Measurements from ENCODE around the gene ANKHD1. TPM values are rescaled to one million over a fixed set of nuclear protein-coding genes. Genes with fewer than 3 reads are reported as not detected.

The ANKHD1 gene
- total and polyA plus RNA-seq, 12 donors = 58.2 to 141 (median 99.2) TPM

DNA sequence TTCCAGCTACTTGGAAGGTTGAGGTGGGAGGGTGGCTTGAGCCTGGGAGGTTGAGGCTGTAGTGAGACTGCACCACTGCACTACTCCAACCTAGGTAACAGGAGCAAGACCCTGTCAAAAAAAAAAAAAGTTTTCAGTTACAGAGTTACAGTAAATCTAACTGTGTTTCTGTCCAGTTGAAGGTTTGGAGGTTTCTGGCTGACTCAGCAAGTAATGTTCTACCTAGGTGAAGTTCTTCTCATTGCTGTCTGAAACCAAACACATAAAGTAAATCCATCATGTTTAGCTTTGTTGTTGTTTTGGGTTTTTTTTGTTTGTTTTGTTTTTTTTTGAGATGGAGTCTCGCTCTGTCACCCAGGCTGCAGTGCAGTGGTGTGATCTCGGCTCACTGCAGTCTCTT is 7.9 kb upstream of the ANKHD1 start:
- no peak for DNase-seq
- intact Hi-C loops (cut with DNase I) = loop anchor here in 1 of 2 donors (10.0 kb wide), 1 partner anchor 141 kb away; no protein-coding TSS in a partner anchor
- no peaks in the 10 kb centered on the region for H3K27me3 ChIP-seq
- no peak overlapping the region for H3K27ac ChIP-seq
- no peak overlapping the region for H3K4me3 ChIP-seq
- H3K4me1 ChIP-seq (replicated peaks in 1 of 2) = no peaks in the 10 kb centered on the region
- no peaks in the 10 kb centered on the region for H3K36me3 ChIP-seq (replicated peaks in 1 of 2)
- H3K9me3 ChIP-seq (replicated peaks in 1 of 3) = no peaks in the 10 kb centered on the region
- WGBS, 4 donors = 92 to 98% (median 96%) methylated on average over 2 of the region's 2 CpGs
- no peak for TF ChIP-seq POLR2A (IDR thresholded peaks at IDR 0.05)

DNA sequence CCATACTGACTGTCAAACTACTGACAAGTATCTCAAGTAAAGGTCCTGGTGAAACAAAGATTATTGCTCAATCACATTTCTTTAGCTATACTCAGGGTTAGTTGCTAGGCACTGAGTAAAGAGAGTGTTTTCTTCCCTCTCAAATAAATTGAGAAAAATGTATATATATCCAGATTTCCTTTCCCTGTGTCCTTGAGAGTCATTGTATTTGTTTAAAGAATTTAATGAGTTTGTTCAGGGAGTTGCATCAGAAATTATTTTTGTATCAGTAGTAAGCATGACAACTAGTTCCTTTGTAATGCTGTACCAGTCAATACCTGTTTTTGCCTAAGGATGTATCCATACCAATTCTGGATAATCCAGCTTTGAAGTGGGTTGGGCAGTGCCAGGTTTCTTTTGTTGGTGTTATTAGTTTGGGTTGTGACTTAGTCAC is 3.2 kb upstream of the ANKHD1 start:
- Histone ChIP-seq H3K27ac (no peak overlapping the region), H3K4me3 (no peak overlapping the region), H3K27me3 (no peaks in the 10 kb centered on the region), H3K36me3 (replicated peaks in 1 of 2) (no peaks in the 10 kb centered on the region), H3K4me1 (replicated peaks in 1 of 2) (peaks cover 6 to 15% of the 10 kb centered on the region in 2 donors), H3K9me3 (replicated peaks in 1 of 3) (no peaks in the 10 kb centered on the region)
- intact Hi-C loops (cut with DNase I) = loop anchor here in 1 of 2 donors (10.0 kb wide), 1 partner anchor 136 kb away; no protein-coding TSS in a partner anchor
- TF ChIP-seq, protein P1, sequence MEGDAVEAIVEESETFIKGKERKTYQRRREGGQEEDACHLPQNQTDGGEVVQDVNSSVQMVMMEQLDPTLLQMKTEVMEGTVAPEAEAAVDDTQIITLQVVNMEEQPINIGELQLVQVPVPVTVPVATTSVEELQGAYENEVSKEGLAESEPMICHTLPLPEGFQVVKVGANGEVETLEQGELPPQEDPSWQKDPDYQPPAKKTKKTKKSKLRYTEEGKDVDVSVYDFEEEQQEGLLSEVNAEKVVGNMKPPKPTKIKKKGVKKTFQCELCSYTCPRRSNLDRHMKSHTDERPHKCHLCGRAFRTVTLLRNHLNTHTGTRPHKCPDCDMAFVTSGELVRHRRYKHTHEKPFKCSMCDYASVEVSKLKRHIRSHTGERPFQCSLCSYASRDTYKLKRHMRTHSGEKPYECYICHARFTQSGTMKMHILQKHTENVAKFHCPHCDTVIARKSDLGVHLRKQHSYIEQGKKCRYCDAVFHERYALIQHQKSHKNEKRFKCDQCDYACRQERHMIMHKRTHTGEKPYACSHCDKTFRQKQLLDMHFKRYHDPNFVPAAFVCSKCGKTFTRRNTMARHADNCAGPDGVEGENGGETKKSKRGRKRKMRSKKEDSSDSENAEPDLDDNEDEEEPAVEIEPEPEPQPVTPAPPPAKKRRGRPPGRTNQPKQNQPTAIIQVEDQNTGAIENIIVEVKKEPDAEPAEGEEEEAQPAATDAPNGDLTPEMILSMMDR (IDR thresholded peaks at IDR 0.05) = no peak
- TF ChIP-seq POLR2A (IDR thresholded peaks at IDR 0.05) = no peak
- DNase-seq = no peak

DNA sequence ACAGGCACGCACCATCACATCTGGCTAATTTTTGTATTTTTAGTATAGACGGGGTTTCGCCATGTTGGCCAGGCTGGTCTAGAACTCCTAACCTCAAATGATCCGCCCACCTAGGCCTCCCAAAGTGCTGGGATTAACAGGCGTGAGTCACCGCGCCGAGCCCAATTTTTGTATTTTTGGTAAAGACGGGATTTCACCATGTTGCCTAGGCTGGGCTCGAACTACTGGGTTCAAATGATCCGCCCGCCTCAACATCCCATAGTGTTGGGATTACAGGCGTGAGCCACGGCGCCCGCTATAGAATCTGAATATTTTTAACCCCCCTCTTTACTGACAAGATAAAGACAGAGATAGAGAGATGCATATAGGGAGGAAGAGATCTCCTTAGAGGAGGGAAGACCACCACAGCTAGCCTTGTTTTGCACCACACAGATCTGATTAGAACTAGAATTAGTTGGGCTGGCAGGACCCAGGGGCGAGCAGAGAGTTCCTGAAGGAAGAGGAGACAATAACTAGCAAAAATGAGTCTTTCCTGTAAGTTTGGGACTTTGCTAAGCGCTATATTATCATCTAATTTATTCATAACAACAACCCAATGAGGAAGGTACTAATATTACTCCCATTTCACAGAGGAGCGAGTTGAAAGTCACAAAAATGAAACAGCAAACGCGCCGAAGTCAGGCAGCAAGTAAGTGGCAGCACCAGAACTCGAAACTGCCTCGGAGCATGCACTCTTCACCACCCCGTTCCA is 1.5 kb upstream of the ANKHD1 start:
- TF ChIP-seq, protein P1 (IDR thresholded peaks at IDR 0.05) = no peak
- no peak for TF ChIP-seq POLR2A (IDR thresholded peaks at IDR 0.05)
- no peaks in the 10 kb centered on the region for H3K27me3 ChIP-seq
- peak in 2 of 7 donors; percentile 29 to 31 for DNase-seq
- peak overlapping the region; percentile 58 to 75 (median 61) for H3K4me3 ChIP-seq
- intact Hi-C loops (cut with DNase I) = loop anchor here in 1 of 2 donors (10.0 kb wide), 1 partner anchor 135 kb away; no protein-coding TSS in a partner anchor
- H3K27ac ChIP-seq = peak overlapping the region; percentile 84 to 99 (median 86)
- peaks cover 14 to 31% of the 10 kb centered on the region in 2 donors for H3K4me1 ChIP-seq (replicated peaks in 1 of 2)
- H3K9me3 ChIP-seq (replicated peaks in 1 of 3) = no peaks in the 10 kb centered on the region
- 38 to 43% (median 41%) methylated on average over 25 of the region's 25 CpGs for WGBS, 4 donors
- no peaks in the 10 kb centered on the region for H3K36me3 ChIP-seq (replicated peaks in 1 of 2)

DNA sequence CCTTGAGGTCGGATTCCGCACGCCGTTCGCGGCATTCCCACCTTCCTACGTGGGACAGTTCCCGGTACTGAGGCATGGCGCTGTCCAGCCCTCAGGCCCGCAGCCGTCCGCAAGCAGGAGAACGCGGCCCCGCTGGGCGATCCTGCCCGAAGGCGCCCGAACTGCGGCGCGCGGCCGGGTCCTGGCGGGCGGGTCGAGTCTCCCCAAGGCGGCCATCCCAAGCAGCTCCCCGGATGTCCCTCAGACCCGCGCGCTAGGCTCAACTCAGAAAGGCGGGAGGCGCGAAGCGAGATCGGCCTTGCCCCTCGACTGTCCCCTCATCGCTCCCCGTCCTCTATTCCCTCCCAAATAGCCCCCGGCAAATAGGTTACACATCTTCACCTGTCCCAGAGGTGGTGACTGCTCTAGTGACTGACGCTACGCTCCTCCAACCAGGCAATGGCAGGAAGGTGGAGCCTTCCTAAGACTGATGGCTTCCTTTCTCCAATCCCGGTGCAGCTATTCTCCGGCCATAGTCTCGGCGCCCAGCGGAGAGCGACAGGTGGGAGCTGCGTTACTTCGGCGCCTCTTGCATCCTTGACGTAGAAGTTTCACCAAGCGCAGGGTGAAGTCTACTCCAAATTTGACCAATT is 787 bp upstream of the ANKHD1 start:
- 0 to 1% (median 0%) methylated on average over 11 to 54 of the region's 54 CpGs for WGBS, 4 donors
- intact Hi-C loops (cut with DNase I) = no loop called here
- Histone ChIP-seq H3K4me1 (replicated peaks in 1 of 2) (peaks cover 14 to 36% of the 10 kb centered on the region in 2 donors), H3K4me3 (peak overlapping the region; percentile 58 to 75 (median 61)), H3K27ac (peak overlapping the region; percentile 84 to 99 (median 86)), H3K36me3 (replicated peaks in 1 of 2) (no peaks in the 10 kb centered on the region), H3K27me3 (no peaks in the 10 kb centered on the region), H3K9me3 (replicated peaks in 1 of 3) (no peaks in the 10 kb centered on the region)
- peak; percentile 92 to 98 (median 95) for DNase-seq
- TF ChIP-seq, protein P1 (IDR thresholded peaks at IDR 0.05) = no peak
- TF ChIP-seq POLR2A (IDR thresholded peaks at IDR 0.05) = peak in 1 of 2 donors; percentile 74
